ENCODE data around the gene KCTD15.

KCTD15 gene

DNA sequence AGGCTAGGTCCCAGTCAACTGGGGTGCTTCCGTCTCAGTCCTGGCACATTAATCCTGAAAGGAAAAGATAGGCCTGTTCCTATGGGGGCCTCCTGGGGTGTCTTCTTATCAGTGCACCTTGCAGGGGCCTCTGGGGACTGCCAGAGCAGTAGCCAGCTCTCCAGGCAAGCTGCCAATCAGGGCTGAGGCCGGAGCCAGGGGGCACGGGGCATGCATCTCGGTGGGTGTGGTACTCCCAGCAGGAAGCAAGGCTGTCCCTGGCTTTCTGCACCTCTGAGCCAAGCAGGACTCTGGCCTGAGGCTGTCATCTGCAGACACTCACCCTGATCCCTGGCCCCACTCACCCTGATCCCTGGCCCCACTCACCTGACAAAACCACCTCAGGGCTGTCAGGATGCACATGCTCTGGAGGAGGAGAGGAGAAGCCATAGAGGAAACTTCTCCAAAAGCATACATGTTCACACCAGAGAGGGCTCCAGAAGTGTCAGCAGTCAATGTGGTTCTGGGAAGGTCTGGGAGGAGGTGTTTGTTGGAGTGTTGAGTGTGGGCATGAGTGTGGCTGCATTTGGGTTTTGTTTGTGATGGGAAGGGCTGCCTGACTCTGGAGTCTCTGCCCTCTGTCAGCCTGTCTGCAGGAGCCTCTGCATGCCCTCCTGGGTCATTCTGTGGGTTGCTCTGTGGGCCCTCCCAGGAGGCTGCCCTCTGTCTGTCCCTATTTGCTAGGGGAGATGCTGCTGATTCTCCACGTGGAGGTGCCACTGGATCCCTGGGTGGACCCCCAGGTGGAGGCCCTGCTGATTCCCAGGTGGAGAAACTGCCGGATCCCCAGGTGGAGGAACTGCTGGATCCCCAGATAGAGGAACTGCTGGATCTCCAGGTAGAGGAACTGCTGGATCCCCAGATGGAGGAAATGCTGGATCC lies 22.7 kb upstream of the KCTD15 start:
- H3K9ac ChIP-seq (ENCODE audit: low read length), result no peak overlapping the region
- no peaks in the 10 kb centered on the region for H3K36me3 ChIP-seq (ENCODE audit: control insufficient read depth, insufficient read depth, low read length)
- H3K4me1 ChIP-seq (ENCODE audit: control insufficient read depth, insufficient read depth, low read length), result no peaks in the 10 kb centered on the region
- no peak overlapping the region for H3K4me3 ChIP-seq (ENCODE audit: low read length)
- H3K27me3 ChIP-seq (ENCODE audit: control insufficient read depth, insufficient read depth, low read length), result peaks cover 4% of the 10 kb centered on the region
- no peak overlapping the region for H3K27ac ChIP-seq (ENCODE audit: low read depth, low read length)

GRCh38 chr19:33774751-33775150 lies 21.9 kb upstream of the KCTD15 start:
- no peak overlapping the region for H3K4me3 ChIP-seq (ENCODE audit: low read length)
- no peak overlapping the region for H3K9ac ChIP-seq (ENCODE audit: low read length)
- no peaks in the 10 kb centered on the region for H3K4me1 ChIP-seq (ENCODE audit: control insufficient read depth, insufficient read depth, low read length)
- H3K27me3 ChIP-seq (ENCODE audit: control insufficient read depth, insufficient read depth, low read length), result peaks cover 6% of the 10 kb centered on the region
- H3K36me3 ChIP-seq (ENCODE audit: control insufficient read depth, insufficient read depth, low read length), result no peaks in the 10 kb centered on the region
- H3K27ac ChIP-seq (ENCODE audit: low read depth, low read length), result no peak overlapping the region

- Histone ChIP-seq H3K27ac (ENCODE audit: low read depth, low read length) (no peak overlapping the region), H3K4me3 (ENCODE audit: low read length) (no peak overlapping the region), H3K36me3 (ENCODE audit: control insufficient read depth, insufficient read depth, low read length) (no peaks in the 10 kb centered on the region), H3K9ac (ENCODE audit: low read length) (no peak overlapping the region), H3K4me1 (ENCODE audit: control insufficient read depth, insufficient read depth, low read length) (no peaks in the 10 kb centered on the region), H3K27me3 (ENCODE audit: control insufficient read depth, insufficient read depth, low read length) (peaks cover 8% of the 10 kb centered on the region)
Measured at GRCh38 chr19:33775731-33776487, 20.8 kb upstream of the KCTD15 start.

- H3K27ac ChIP-seq (ENCODE audit: low read depth, low read length), result no peak overlapping the region
- no peak overlapping the region for H3K4me3 ChIP-seq (ENCODE audit: low read length)
- peaks cover 8% of the 10 kb centered on the region for H3K27me3 ChIP-seq (ENCODE audit: control insufficient read depth, insufficient read depth, low read length)
- H3K9ac ChIP-seq (ENCODE audit: low read length), result no peak overlapping the region
- H3K36me3 ChIP-seq (ENCODE audit: control insufficient read depth, insufficient read depth, low read length), result no peaks in the 10 kb centered on the region
- H3K4me1 ChIP-seq (ENCODE audit: control insufficient read depth, insufficient read depth, low read length), result no peaks in the 10 kb centered on the region
Measured at GRCh38 chr19:33777351-33777750, 19.3 kb upstream of the KCTD15 start.

DNA sequence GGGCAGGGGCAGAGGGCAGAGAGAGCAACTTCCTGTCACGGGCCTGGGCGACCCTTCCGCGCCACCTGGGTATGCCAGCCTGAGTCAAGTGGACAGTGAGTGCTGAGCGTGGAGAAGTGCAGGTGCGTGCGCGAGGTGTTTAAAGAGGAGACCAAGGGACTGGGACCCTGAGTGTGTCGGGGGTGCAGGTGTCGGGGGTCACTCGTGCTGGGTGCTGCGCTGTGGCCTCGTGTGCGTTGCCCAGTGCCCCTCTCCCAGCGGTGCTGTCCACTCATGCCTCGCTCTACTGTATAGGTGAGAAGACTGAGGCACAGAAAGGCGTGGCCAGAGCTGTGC lies 18.9 kb upstream of the KCTD15 start:
- Histone ChIP-seq H3K27ac (ENCODE audit: low read depth, low read length) (no peak overlapping the region), H3K9ac (ENCODE audit: low read length) (no peak overlapping the region), H3K4me1 (ENCODE audit: control insufficient read depth, insufficient read depth, low read length) (no peaks in the 10 kb centered on the region), H3K27me3 (ENCODE audit: control insufficient read depth, insufficient read depth, low read length) (peaks cover 8% of the 10 kb centered on the region), H3K36me3 (ENCODE audit: control insufficient read depth, insufficient read depth, low read length) (no peaks in the 10 kb centered on the region), H3K4me3 (ENCODE audit: low read length) (no peak overlapping the region)

- Histone ChIP-seq H3K36me3 (ENCODE audit: control insufficient read depth, insufficient read depth, low read length) (no peaks in the 10 kb centered on the region), H3K4me1 (ENCODE audit: control insufficient read depth, insufficient read depth, low read length) (no peaks in the 10 kb centered on the region), H3K27me3 (ENCODE audit: control insufficient read depth, insufficient read depth, low read length) (peaks cover 8% of the 10 kb centered on the region), H3K4me3 (ENCODE audit: low read length) (no peak overlapping the region), H3K9ac (ENCODE audit: low read length) (no peak overlapping the region), H3K27ac (ENCODE audit: low read depth, low read length) (no peak overlapping the region)
Measured at GRCh38 chr19:33778089-33778791, 18.4 kb upstream of the KCTD15 start.

GRCh38 chr19:33779849-33780248 lies 16.8 kb upstream of the KCTD15 start:
- Histone ChIP-seq H3K27me3 (ENCODE audit: control insufficient read depth, insufficient read depth, low read length) (peaks cover 8% of the 10 kb centered on the region), H3K27ac (ENCODE audit: low read depth, low read length) (no peak overlapping the region), H3K4me1 (ENCODE audit: control insufficient read depth, insufficient read depth, low read length) (no peaks in the 10 kb centered on the region), H3K9ac (ENCODE audit: low read length) (no peak overlapping the region), H3K36me3 (ENCODE audit: control insufficient read depth, insufficient read depth, low read length) (no peaks in the 10 kb centered on the region), H3K4me3 (ENCODE audit: low read length) (no peak overlapping the region)

DNA sequence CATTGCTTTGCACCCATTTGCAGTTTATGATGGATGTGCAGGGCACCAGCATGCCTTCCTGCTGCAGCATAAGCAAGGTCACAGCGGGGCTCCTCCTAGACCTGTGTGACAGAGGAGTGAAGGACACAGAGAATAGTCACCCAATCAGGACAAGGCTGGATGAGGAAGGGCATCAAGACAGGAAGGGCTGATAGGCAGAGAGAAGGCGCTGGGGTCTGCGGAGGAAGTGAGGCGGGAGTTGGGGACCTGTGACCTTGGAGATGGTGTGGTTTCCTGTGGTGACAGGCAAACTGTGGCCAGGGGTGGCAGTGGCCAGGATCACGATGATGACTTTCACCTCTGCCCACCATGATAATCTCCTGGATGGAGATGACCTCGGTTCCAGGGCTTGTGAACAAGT lies 16.4 kb upstream of the KCTD15 start:
- Histone ChIP-seq H3K27me3 (ENCODE audit: control insufficient read depth, insufficient read depth, low read length) (peaks cover 8% of the 10 kb centered on the region), H3K4me1 (ENCODE audit: control insufficient read depth, insufficient read depth, low read length) (no peaks in the 10 kb centered on the region), H3K27ac (ENCODE audit: low read depth, low read length) (no peak overlapping the region), H3K4me3 (ENCODE audit: low read length) (no peak overlapping the region), H3K9ac (ENCODE audit: low read length) (no peak overlapping the region), H3K36me3 (ENCODE audit: control insufficient read depth, insufficient read depth, low read length) (no peaks in the 10 kb centered on the region)

GRCh38 chr19:33780746-33781145 lies 15.9 kb upstream of the KCTD15 start:
- H3K27me3 ChIP-seq (ENCODE audit: control insufficient read depth, insufficient read depth, low read length), result peaks cover 8% of the 10 kb centered on the region
- no peak overlapping the region for H3K4me3 ChIP-seq (ENCODE audit: low read length)
- H3K27ac ChIP-seq (ENCODE audit: low read depth, low read length), result no peak overlapping the region
- no peaks in the 10 kb centered on the region for H3K36me3 ChIP-seq (ENCODE audit: control insufficient read depth, insufficient read depth, low read length)
- no peaks in the 10 kb centered on the region for H3K4me1 ChIP-seq (ENCODE audit: control insufficient read depth, insufficient read depth, low read length)
- no peak overlapping the region for H3K9ac ChIP-seq (ENCODE audit: low read length)

DNA sequence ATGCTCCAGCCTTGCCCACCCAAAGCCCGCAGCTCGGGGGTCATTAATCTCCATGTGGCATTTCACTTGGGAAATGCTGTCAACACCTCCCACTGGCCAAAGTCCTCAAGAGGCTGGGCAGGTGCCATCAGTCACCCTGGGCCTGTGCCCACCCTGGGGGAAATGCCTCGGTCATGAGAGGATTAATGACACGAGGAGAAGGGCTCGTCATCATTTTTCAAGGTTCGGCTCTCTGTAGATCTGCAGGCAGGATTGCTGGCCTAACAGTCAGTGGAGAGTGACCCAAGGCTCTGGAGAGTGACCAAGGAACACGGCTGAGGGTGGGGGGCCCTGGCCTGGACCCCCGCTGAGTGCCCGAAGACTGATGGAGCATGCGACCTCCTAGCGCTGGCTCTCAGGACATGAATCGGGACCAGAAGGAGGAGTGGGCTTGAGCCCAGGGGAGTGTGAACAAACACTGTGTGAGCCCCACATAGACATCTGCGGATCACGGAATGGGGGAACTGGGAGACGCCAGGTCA lies 15.2 kb upstream of the KCTD15 start:
- no peaks in the 10 kb centered on the region for H3K36me3 ChIP-seq (ENCODE audit: control insufficient read depth, insufficient read depth, low read length)
- H3K9ac ChIP-seq (ENCODE audit: low read length), result no peak overlapping the region
- no peak overlapping the region for H3K27ac ChIP-seq (ENCODE audit: low read depth, low read length)
- no peak overlapping the region for H3K4me3 ChIP-seq (ENCODE audit: low read length)
- peaks cover 8% of the 10 kb centered on the region for H3K27me3 ChIP-seq (ENCODE audit: control insufficient read depth, insufficient read depth, low read length)
- H3K4me1 ChIP-seq (ENCODE audit: control insufficient read depth, insufficient read depth, low read length), result no peaks in the 10 kb centered on the region

DNA sequence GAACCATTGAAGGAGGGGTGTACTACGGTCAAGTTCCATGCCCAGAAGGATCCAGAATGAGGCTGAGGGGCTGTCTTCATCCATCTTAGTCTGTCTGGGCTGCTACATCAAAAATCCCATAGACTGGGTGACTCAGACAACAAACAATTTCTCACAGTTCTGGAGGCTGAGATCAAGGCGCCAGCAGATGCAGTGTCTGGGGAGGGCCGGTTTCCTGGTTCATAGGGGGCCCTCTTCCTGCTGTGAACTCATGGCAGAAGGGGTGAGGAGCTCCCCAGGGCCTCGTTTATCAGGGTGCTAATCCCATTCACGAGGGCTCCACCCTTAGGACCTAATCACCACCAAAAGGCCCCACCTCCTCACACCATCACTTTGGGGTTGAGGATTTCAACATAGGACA lies 14.7 kb upstream of the KCTD15 start:
- Histone ChIP-seq H3K9ac (ENCODE audit: low read length) (no peak overlapping the region), H3K4me1 (ENCODE audit: control insufficient read depth, insufficient read depth, low read length) (no peaks in the 10 kb centered on the region), H3K4me3 (ENCODE audit: low read length) (no peak overlapping the region), H3K36me3 (ENCODE audit: control insufficient read depth, insufficient read depth, low read length) (no peaks in the 10 kb centered on the region), H3K27me3 (ENCODE audit: control insufficient read depth, insufficient read depth, low read length) (peaks cover 8% of the 10 kb centered on the region), H3K27ac (ENCODE audit: low read depth, low read length) (no peak overlapping the region)

- Histone ChIP-seq H3K27me3 (ENCODE audit: control insufficient read depth, insufficient read depth, low read length) (peaks cover 2% of the 10 kb centered on the region), H3K4me3 (ENCODE audit: low read length) (no peak overlapping the region), H3K27ac (ENCODE audit: low read depth, low read length) (no peak overlapping the region), H3K36me3 (ENCODE audit: control insufficient read depth, insufficient read depth, low read length) (no peaks in the 10 kb centered on the region), H3K4me1 (ENCODE audit: control insufficient read depth, insufficient read depth, low read length) (no peaks in the 10 kb centered on the region), H3K9ac (ENCODE audit: low read length) (no peak overlapping the region)
Measured at GRCh38 chr19:33784432-33784831, 12.2 kb upstream of the KCTD15 start.
